Ovary (tissue), 3 donors: ENCODE data around the gene SMAD4.

Experiments
- CTCF ChIP-seq, 3 donors: fragments of 450-650 bp in 2 of 3; fragments of 200-600 bp in 1 of 3; IDR thresholded peaks; one replicate each; pipeline versions ENCODE4 v1.5.1 to v1.8.0; 2016 to 2022; ENCODE audit warnings: antibody characterized with exemption in 3 of 3, mild to moderate bottlenecking in 1 of 3
- POLR2A ChIP-seq: fragments of 450-650 bp; IDR thresholded peaks from one replicate; pipeline ENCODE4 v1.6.1; 2017; ENCODE audit warnings: antibody characterized with exemption, mild to moderate bottlenecking, moderate library complexity
- donor health status: DM: no; HTN: no; CAD: no.

- TF ChIP-seq CTCF (IDR thresholded peaks at IDR 0.05) (peak; percentile 20 to 43 (median 38)), POLR2A (no peak)
These were observed 21.2 kb downstream of the SMAD4 start for GRCh38 chr18:51051105-51051712.
